HEK293T (cell line): ENCODE results near the gene CPA1.

ENCODE experiments used
- CTCF ChIA-PET: fragments of 350-600 bp; formaldehyde crosslinking; extraction: SDS; loops from one replicate; lab custom pipeline; 2021; ENCODE audit warnings: antibody characterized with exemption, inconsistent platforms; lab: Yijun Ruan, JAX
- POLR2A ChIA-PET: fragments of 350-600 bp; formaldehyde crosslinking; extraction: SDS; loops from one replicate; lab custom pipeline; 2020; ENCODE audit warnings: antibody characterized with exemption, inconsistent platforms; lab: Yijun Ruan, JAX
- DNase-seq: peaks from one replicate; pipeline ENCODE4 v3.0.0; 2012; ENCODE audit warnings: mixed read lengths; ENCODE audit errors: extremely low spot score
- ARNT ChIP-seq: fragments of 450-650 bp; IDR thresholded peaks from 2 replicates; pipeline ENCODE4 v1.6.1; 2017; ENCODE audit warnings: mild to moderate bottlenecking
- BHLHE40 ChIP-seq: fragments of 450-650 bp; IDR thresholded peaks from 2 replicates; pipeline ENCODE4 v1.6.1; 2016; ENCODE audit warnings: mild to moderate bottlenecking, moderate library complexity, borderline replicate concordance
- CTBP1 ChIP-seq: fragments of 450-650 bp; IDR thresholded peaks from 2 replicates; pipeline ENCODE4 v1.6.1; 2016; ENCODE audit warnings: borderline replicate concordance
- ELF4 ChIP-seq: fragments of 450-650 bp; IDR thresholded peaks from 2 replicates; pipeline ENCODE4 v1.6.1; 2017; ENCODE audit warnings: antibody characterized with exemption
- FOXA1 ChIP-seq: fragments of 450-650 bp; IDR thresholded peaks from 2 replicates; pipeline ENCODE4 v1.6.1; 2016; ENCODE audit warnings: mild to moderate bottlenecking
- FOXK2 ChIP-seq: fragments of 450-650 bp; IDR thresholded peaks from 2 replicates; pipeline ENCODE4 v1.6.1; 2016; ENCODE audit warnings: mild to moderate bottlenecking
- FOXM1 ChIP-seq: fragments of 450-650 bp; IDR thresholded peaks from 2 replicates; pipeline ENCODE4 v1.6.1; 2017; ENCODE audit warnings: mild to moderate bottlenecking, borderline replicate concordance
- HDGF ChIP-seq: fragments of 450-650 bp; IDR thresholded peaks from 2 replicates; pipeline ENCODE4 v1.6.1; 2017; ENCODE audit warnings: antibody characterized with exemption, borderline replicate concordance
- L3MBTL2 ChIP-seq: fragments of 450-650 bp; conservative IDR thresholded peaks from 2 replicates; pipeline ENCODE4 v1.6.1; 2016; ENCODE audit warnings: mild to moderate bottlenecking
- LEF1 ChIP-seq: fragments of 450-650 bp; IDR thresholded peaks from 2 replicates; pipeline ENCODE4 v1.6.1; 2017; ENCODE audit warnings: mild to moderate bottlenecking, borderline replicate concordance
- NFRKB ChIP-seq: fragments of 450-650 bp; IDR thresholded peaks from 2 replicates; pipeline ENCODE4 v1.6.1; 2016; ENCODE audit warnings: mild to moderate bottlenecking, moderate library complexity
- PKNOX1 ChIP-seq: fragments of 450-650 bp; IDR thresholded peaks from 2 replicates; pipeline ENCODE4 v1.6.1; 2016
- SP1 ChIP-seq: fragments of 450-650 bp; IDR thresholded peaks from 2 replicates; pipeline ENCODE4 v1.6.1; 2017
- SUZ12 ChIP-seq: fragments of 450-650 bp; IDR thresholded peaks from 2 replicates; pipeline ENCODE4 v1.6.1; 2016; ENCODE audit warnings: mild to moderate bottlenecking
- TARDBP ChIP-seq: fragments of 450-650 bp; IDR thresholded peaks from 2 replicates; pipeline ENCODE4 v1.6.1; 2016
- ZNF384 ChIP-seq: fragments of 450-650 bp; IDR thresholded peaks from 2 replicates; pipeline ENCODE4 v1.6.1; 2016

CPA1 gene

GRCh38 chr7:130398526-130399090 is 18.3 kb downstream of the CPA1 start:
- ChIA-PET CTCF (interaction anchor here (0.6 to 1.7 kb wide), 2 partner anchors 12 to 260 kb away, joined by 3 to 4 read pairs; no protein-coding TSS in a partner anchor), POLR2A (no interaction called here)
- DNase-seq: no peak
- TF ChIP-seq CTBP1: no peak
- no peak for TF ChIP-seq ELF4
- TF ChIP-seq HDGF: no peak
- TF ChIP-seq ZNF384: no peak
- TF ChIP-seq LEF1: no peak
- no peak for TF ChIP-seq FOXA1
- TF ChIP-seq BHLHE40: no peak
- no peak for TF ChIP-seq NFRKB
- no peak for TF ChIP-seq TARDBP
- TF ChIP-seq SP1: no peak
- no peak for TF ChIP-seq ARNT
- no peak for TF ChIP-seq FOXK2
- no peak for TF ChIP-seq L3MBTL2

GRCh38 chr7:130400120-130400572 is 19.9 kb downstream of the CPA1 start:
- CTCF ChIA-PET: interaction anchor here (1.7 kb wide), 1 partner anchor 11 kb away, joined by 3 read pairs; no protein-coding TSS in a partner anchor
- POLR2A ChIA-PET: no interaction called here
- no peak for DNase-seq
- TF ChIP-seq HDGF (no peak), LEF1 (no peak), CTBP1 (no peak), FOXK2 (no peak), NFRKB (no peak), ZNF384 (no peak), ELF4 (no peak), BHLHE40 (no peak), SUZ12 (no peak), ARNT (no peak)

- ChIA-PET POLR2A (no interaction called here), CTCF (no interaction called here)
- no peak for DNase-seq
- no peak for TF ChIP-seq BHLHE40
- no peak for TF ChIP-seq TARDBP
- TF ChIP-seq ARNT: no peak
- TF ChIP-seq FOXK2: no peak
- TF ChIP-seq CTBP1: no peak
- no peak for TF ChIP-seq SP1
- TF ChIP-seq NFRKB: no peak
- TF ChIP-seq L3MBTL2: no peak
- TF ChIP-seq ZNF384: no peak
- no peak for TF ChIP-seq FOXM1
- no peak for TF ChIP-seq FOXA1
- TF ChIP-seq LEF1: no peak
Measured at GRCh38 chr7:130401101-130401500, 20.8 kb downstream of the CPA1 start.

GRCh38 chr7:130401578-130401977 is 21.3 kb downstream of the CPA1 start:
- CTCF ChIA-PET: no interaction called here
- no peak for DNase-seq
- POLR2A ChIA-PET: no interaction called here
- TF ChIP-seq L3MBTL2: no peak
- TF ChIP-seq CTBP1: no peak
- no peak for TF ChIP-seq PKNOX1
- TF ChIP-seq SUZ12: no peak
- TF ChIP-seq LEF1: no peak
- TF ChIP-seq FOXA1: no peak
- TF ChIP-seq SP1: no peak
- TF ChIP-seq FOXK2: no peak
- TF ChIP-seq TARDBP: no peak
- TF ChIP-seq NFRKB: no peak
- TF ChIP-seq ARNT: no peak
- TF ChIP-seq BHLHE40: no peak
- TF ChIP-seq HDGF: no peak
- TF ChIP-seq ELF4: no peak

GRCh38 chr7:130405003-130405402 is 24.7 kb downstream of the CPA1 start:
- ChIA-PET POLR2A (no interaction called here), CTCF (no interaction called here)
- TF ChIP-seq ZNF384 (no peak), NFRKB (no peak), SUZ12 (no peak), FOXM1 (no peak), HDGF (no peak), L3MBTL2 (no peak), BHLHE40 (no peak), ELF4 (no peak), SP1 (no peak)
- DNase-seq: no peak

- CTCF ChIA-PET: no interaction called here
- DNase-seq: no peak
- POLR2A ChIA-PET: no interaction called here
- TF ChIP-seq ARNT: no peak
- no peak for TF ChIP-seq ZNF384
- no peak for TF ChIP-seq BHLHE40
- TF ChIP-seq SP1: no peak
- no peak for TF ChIP-seq PKNOX1
- TF ChIP-seq L3MBTL2: no peak
- TF ChIP-seq TARDBP: no peak
- TF ChIP-seq SUZ12: no peak
- TF ChIP-seq FOXK2: no peak
- no peak for TF ChIP-seq LEF1
- TF ChIP-seq FOXM1: no peak
- no peak for TF ChIP-seq CTBP1
Measured at GRCh38 chr7:130409067-130409711, 28.9 kb downstream of the CPA1 start.
